ENCODE measurements around the gene PLXNA2.

Gene PLXNA2

DNA sequence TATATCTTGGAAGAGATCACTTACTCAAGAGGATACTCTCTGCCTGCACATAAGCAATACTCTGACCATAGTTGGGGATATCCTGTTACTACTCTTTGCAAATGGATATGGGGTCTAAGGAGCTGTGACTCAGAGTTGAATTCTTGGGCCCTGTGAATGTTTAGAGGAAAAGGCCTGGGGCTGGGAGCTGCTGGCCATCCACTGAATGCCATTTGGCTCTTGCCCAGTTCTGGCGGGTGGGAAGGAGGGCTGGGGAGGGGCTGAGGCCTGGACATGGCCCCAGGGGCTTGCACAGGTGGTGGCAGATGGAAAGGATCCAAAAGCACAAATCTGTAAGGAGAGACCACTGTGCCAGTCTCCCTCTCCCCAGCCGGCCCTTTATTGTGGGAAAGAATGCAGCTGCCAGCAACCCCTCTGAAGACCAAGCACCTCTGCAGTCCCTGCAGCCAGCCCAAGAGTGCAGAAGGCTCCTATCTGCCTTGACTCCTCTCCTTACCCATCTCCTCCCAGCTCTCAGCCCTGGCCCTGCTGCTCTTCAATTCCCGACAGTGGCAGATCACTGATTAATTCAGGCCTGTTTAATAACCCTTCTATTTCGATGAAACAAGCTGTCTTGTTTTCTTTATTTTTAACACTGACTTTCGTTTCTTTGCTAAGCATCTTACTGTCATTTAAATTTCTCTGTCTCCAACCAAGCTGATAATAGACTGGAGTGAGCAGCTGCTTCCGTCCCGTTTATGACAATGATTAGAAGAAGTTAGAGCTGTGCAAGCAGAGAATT is 12.1 kb downstream of the PLXNA2 start:
- Histone ChIP-seq H4K20me1 (ENCODE audit: insufficient read depth, low read length) (peaks cover 6% of the 10 kb centered on the region; the same call in 1 of the 2 replicates), H3K36me3 (ENCODE audit: insufficient read depth, low read length) (no peaks in the 10 kb centered on the region), H2AFZ (ENCODE audit: low read depth, low read length) (no peak overlapping the region), H3K4me2 (ENCODE audit: insufficient read depth, low read length) (no peak overlapping the region), H3K4me1 (ENCODE audit: insufficient read depth, low read length) (no peaks in the 10 kb centered on the region), H3K9me3 (ENCODE audit: insufficient read depth, low read length, severe bottlenecking) (no peaks in the 10 kb centered on the region), H3K79me2 (ENCODE audit: insufficient read depth, low read length) (no peaks in the 10 kb centered on the region), H3K9ac (ENCODE audit: low read depth, low read length) (no peak overlapping the region), H3K27me3 (ENCODE audit: insufficient read depth, low read length, poor library complexity) (peaks cover 68% of the 10 kb centered on the region), H3K27ac (ENCODE audit: low read length) (no peak overlapping the region), H3K4me3 (ENCODE audit: low read depth in 1 of 2, low read length in 2 of 2) (no peak overlapping the region)
- TF ChIP-seq, protein P1, sequence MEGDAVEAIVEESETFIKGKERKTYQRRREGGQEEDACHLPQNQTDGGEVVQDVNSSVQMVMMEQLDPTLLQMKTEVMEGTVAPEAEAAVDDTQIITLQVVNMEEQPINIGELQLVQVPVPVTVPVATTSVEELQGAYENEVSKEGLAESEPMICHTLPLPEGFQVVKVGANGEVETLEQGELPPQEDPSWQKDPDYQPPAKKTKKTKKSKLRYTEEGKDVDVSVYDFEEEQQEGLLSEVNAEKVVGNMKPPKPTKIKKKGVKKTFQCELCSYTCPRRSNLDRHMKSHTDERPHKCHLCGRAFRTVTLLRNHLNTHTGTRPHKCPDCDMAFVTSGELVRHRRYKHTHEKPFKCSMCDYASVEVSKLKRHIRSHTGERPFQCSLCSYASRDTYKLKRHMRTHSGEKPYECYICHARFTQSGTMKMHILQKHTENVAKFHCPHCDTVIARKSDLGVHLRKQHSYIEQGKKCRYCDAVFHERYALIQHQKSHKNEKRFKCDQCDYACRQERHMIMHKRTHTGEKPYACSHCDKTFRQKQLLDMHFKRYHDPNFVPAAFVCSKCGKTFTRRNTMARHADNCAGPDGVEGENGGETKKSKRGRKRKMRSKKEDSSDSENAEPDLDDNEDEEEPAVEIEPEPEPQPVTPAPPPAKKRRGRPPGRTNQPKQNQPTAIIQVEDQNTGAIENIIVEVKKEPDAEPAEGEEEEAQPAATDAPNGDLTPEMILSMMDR (IDR thresholded peaks at IDR 0.05; ENCODE audit: borderline replicate concordance, extremely low read depth, low read length, poor library complexity, severe bottlenecking) = no peak
- no peak for TF ChIP-seq EZH2 (IDR thresholded peaks at IDR 0.05; ENCODE audit: borderline replicate concordance, low read depth, low read length, severe bottlenecking)
- ATAC-seq (ENCODE audit: insufficient read depth, low read depth) (no peak), DNase-seq (no peak)

DNA sequence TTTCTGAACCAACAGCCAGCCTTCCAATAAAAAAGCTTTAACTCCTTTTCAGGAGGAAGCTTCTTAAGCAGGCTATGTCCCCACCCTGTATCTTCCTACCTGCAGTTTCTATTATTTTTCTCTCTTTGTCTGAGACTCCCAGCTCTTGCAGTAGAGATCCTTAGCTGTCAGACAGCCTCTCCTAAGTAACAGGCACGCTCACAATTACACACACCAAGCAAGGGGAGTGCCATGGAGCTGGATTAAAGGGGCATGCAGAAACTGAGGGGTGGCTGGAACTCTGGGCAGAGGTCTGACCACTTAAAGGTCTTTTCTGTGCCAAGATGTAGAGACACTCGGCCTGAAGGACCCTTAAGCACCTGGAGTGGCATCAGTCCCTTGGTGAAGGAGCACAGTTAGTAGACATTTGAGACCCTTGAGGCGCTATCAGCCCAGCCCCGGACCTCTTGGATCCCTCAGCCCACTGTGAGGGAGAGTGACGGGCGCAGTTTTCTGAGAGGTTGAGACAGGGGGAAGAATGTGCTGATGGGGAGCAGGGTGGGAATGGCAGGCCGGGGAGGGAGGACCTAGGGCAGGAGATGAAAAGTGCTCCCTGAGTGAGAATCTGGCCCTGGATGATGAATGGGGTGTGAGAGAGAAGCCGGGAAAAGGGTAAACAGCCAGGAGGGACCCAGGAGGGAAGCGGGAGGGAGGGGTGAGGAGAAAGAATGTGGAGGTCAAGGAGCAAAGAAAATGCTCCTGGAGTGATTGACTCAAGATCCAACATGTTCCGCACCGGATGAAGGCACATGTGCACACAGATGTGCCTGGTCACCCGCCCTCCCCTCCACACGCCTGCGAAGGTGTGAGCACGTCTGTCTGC is 13.3 kb downstream of the PLXNA2 start:
- Histone ChIP-seq H2AFZ (ENCODE audit: low read depth, low read length) (no peak overlapping the region), H3K4me1 (ENCODE audit: insufficient read depth, low read length) (no peaks in the 10 kb centered on the region), H3K4me2 (ENCODE audit: insufficient read depth, low read length) (no peak overlapping the region), H3K36me3 (ENCODE audit: insufficient read depth, low read length) (no peaks in the 10 kb centered on the region), H3K9me3 (ENCODE audit: insufficient read depth, low read length, severe bottlenecking) (no peaks in the 10 kb centered on the region), H3K27ac (ENCODE audit: low read length) (no peak overlapping the region), H3K9ac (ENCODE audit: low read depth, low read length) (no peak overlapping the region), H4K20me1 (ENCODE audit: insufficient read depth, low read length) (peaks cover 6% of the 10 kb centered on the region; the same call in 1 of the 2 replicates), H3K27me3 (ENCODE audit: insufficient read depth, low read length, poor library complexity) (peaks cover 60% of the 10 kb centered on the region), H3K4me3 (ENCODE audit: low read depth in 1 of 2, low read length in 2 of 2) (no peak overlapping the region), H3K79me2 (ENCODE audit: insufficient read depth, low read length) (no peaks in the 10 kb centered on the region)
- DNase-seq (no peak), ATAC-seq (ENCODE audit: insufficient read depth, low read depth) (no peak)
- TF ChIP-seq EZH2 (IDR thresholded peaks at IDR 0.05; ENCODE audit: borderline replicate concordance, low read depth, low read length, severe bottlenecking) = no peak
- TF ChIP-seq, protein P1 (IDR thresholded peaks at IDR 0.05; ENCODE audit: borderline replicate concordance, extremely low read depth, low read length, poor library complexity, severe bottlenecking) = no peak

DNA sequence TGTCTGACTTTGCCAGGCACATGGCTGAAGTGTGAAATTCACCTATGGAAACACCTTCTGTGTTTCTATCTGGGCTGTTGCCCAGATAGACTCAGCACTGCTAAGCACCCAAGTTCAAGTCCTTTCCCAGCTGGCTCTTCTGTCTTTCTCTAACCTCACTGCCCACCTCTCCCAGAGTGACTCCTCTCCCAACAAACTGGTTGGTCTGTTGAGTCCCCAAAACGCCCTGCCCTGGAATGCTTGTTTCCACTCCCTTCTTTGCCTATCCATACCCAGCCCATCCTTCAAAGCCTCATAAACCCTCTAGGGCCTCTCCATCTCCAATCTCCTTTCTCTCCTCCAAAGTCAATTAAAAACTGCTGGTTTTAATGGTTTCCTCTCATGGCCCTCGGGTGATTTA is 15.6 kb downstream of the PLXNA2 start:
- Histone ChIP-seq H3K4me1 (ENCODE audit: insufficient read depth, low read length) (no peaks in the 10 kb centered on the region), H3K36me3 (ENCODE audit: insufficient read depth, low read length) (no peaks in the 10 kb centered on the region), H3K27ac (ENCODE audit: low read length) (no peak overlapping the region), H3K9ac (ENCODE audit: low read depth, low read length) (no peak overlapping the region), H3K79me2 (ENCODE audit: insufficient read depth, low read length) (no peaks in the 10 kb centered on the region), H2AFZ (ENCODE audit: low read depth, low read length) (no peak overlapping the region), H3K9me3 (ENCODE audit: insufficient read depth, low read length, severe bottlenecking) (no peaks in the 10 kb centered on the region), H3K27me3 (ENCODE audit: insufficient read depth, low read length, poor library complexity) (peaks cover 53% of the 10 kb centered on the region), H4K20me1 (ENCODE audit: insufficient read depth, low read length) (peaks cover 3% of the 10 kb centered on the region; the same call in 1 of the 2 replicates), H3K4me2 (ENCODE audit: insufficient read depth, low read length) (no peak overlapping the region), H3K4me3 (ENCODE audit: low read depth in 1 of 2, low read length in 2 of 2) (no peak overlapping the region)
- TF ChIP-seq, protein P1 (IDR thresholded peaks at IDR 0.05; ENCODE audit: borderline replicate concordance, extremely low read depth, low read length, poor library complexity, severe bottlenecking) = no peak
- DNase-seq (no peak), ATAC-seq (ENCODE audit: insufficient read depth, low read depth) (no peak)
